Neural crest cell (in vitro differentiated cells): ENCODE results near the gene SLC1A6. TPM values are rescaled to one million over a fixed set of nuclear protein-coding genes. Genes with fewer than 3 reads are reported as not detected.
"Not testable (repeated sequence)": the region's sequence is repeated elsewhere in the genome, so short reads cannot be mapped to it uniquely, and the experiment has no call there.

Experiments
- DNase-seq: peaks from one replicate; pipeline ENCODE4 v3.0.0; 2021; ENCODE audit warnings: low read depth, mixed read lengths, low spot score
- H3K27ac Mint-ChIP-seq: one replicate; pipeline ENCODE4 v1.8.0; 2021; ENCODE audit warnings: mild to moderate bottlenecking, mixed read lengths; ENCODE audit not compliant: unreplicated experiment
- H3K27me3 Mint-ChIP-seq: 2 replicates; pipeline ENCODE4 v1.8.0; 2021; ENCODE audit warnings: low read depth, mild to moderate bottlenecking, mixed read lengths
- H3K36me3 Mint-ChIP-seq: 2 replicates; pipeline ENCODE4 v1.8.0; 2021; ENCODE audit warnings: low read depth, mild to moderate bottlenecking, mixed read lengths
- H3K4me1 Mint-ChIP-seq: 2 replicates; pipeline ENCODE4 v1.8.0; 2021; ENCODE audit warnings: mixed read lengths
- H3K4me3 Mint-ChIP-seq: one replicate; pipeline ENCODE4 v1.8.0; 2021; ENCODE audit warnings: mild to moderate bottlenecking, mixed read lengths
- H3K9me3 Mint-ChIP-seq: 2 replicates; pipeline ENCODE4 v1.8.0; 2021; ENCODE audit warnings: mixed read lengths
- total RNA-seq: library from RNA; stranded (reverse); gene quantifications from 2 replicates; pipeline ENCODE4 v1.2.1, GENCODE V29; 2021
- TF ChIP-seq, protein P1 (sequence below): fragments of 200-600 bp; sonication (generic); conservative IDR thresholded peaks from 2 replicates; pipeline ENCODE4 v1.5.0; 2021; ENCODE audit warnings: antibody characterized with exemption, mild to moderate bottlenecking

SLC1A6 gene
- total RNA-seq, 1 donor from 2014 or later: 8.2 TPM

DNA sequence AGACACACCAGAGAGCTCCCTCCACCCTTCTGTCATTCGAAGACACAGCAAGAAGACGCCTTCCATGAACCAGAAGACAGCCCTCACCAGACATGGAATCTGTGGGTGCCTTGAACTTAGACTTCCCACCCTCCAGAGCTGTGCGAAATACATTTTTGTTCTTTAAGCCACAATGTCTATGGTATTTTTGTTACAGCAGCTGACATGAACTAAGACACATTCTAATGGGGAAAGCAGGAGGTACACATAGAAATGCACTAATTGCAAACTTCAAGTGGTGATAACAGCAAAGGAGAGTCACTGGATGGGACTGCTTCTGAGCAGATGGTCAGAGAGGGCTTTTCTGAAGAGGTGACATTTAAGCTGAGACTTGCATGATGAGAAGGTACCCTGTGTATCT, 22.2 kb downstream of the SLC1A6 start:
- DNase-seq: no peak
- H3K27me3 Mint-ChIP-seq: peaks cover 5% of the 10 kb centered on the region
- H3K36me3 Mint-ChIP-seq: peaks cover 13% of the 10 kb centered on the region
- TF ChIP-seq, protein P1, sequence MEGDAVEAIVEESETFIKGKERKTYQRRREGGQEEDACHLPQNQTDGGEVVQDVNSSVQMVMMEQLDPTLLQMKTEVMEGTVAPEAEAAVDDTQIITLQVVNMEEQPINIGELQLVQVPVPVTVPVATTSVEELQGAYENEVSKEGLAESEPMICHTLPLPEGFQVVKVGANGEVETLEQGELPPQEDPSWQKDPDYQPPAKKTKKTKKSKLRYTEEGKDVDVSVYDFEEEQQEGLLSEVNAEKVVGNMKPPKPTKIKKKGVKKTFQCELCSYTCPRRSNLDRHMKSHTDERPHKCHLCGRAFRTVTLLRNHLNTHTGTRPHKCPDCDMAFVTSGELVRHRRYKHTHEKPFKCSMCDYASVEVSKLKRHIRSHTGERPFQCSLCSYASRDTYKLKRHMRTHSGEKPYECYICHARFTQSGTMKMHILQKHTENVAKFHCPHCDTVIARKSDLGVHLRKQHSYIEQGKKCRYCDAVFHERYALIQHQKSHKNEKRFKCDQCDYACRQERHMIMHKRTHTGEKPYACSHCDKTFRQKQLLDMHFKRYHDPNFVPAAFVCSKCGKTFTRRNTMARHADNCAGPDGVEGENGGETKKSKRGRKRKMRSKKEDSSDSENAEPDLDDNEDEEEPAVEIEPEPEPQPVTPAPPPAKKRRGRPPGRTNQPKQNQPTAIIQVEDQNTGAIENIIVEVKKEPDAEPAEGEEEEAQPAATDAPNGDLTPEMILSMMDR: no peak
- no peak overlapping the region for H3K27ac Mint-ChIP-seq
- H3K4me1 Mint-ChIP-seq: no peaks in the 10 kb centered on the region
- H3K4me3 Mint-ChIP-seq: no peak overlapping the region
- H3K9me3 Mint-ChIP-seq: peaks cover 15% of the 10 kb centered on the region

DNA sequence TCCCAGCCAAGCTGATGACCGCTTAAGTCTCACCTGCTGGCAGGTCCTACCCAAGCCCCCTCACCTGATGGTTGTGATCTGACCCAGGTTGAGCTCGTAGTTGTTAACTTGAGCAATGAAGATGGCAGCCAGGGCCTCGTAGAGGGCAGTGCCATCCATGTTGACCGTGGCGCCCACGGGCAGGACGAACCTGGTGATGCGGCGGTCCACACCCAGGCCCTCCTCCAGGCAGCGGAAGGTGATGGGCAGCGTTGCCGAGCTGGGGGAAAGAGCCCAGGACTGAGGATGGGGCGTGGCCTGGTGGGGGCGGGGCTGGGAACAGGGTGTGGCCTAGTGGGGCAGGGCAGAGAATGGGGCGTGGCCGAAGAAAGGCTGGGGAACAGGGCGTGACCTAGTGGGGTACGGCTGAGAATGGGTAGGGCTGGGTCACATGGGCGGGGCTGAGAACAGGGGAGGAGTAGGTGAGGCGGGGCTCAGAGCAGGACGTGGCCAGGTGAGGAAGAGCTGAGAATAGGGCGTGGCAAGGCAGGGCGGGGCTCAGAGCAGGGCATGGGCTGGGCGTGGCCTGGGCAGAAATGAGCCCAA, 25.5 kb downstream of the SLC1A6 start:
- peaks cover 4% of the 10 kb centered on the region for H3K36me3 Mint-ChIP-seq
- H3K27ac Mint-ChIP-seq: no peak overlapping the region
- no peaks in the 10 kb centered on the region for H3K4me1 Mint-ChIP-seq
- peaks cover 8% of the 10 kb centered on the region for H3K27me3 Mint-ChIP-seq
- no peak for DNase-seq
- no peak overlapping the region for H3K4me3 Mint-ChIP-seq
- TF ChIP-seq, protein P1: no peak
- peaks cover 8% of the 10 kb centered on the region for H3K9me3 Mint-ChIP-seq

DNA sequence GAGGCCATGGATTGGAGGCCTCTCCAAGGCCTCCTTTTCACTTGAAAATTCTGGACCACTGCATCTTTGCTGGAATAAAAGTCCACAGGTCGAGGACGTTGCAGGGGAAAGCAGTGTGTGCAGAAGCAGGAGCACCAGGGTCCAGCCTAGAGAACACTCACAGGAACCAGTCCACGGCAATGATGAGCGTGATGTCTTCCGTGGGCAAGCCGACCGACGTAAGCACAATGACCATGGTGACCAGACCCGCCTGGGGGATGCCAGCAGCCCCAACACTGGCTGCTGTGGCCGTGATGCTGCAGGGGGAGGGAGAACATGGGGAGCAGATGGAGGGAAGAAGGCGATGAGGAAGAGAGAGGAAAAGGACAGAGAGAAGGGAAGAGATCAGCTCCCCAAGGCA, 26.9 kb downstream of the SLC1A6 start:
- Mint-ChIP-seq H3K27me3 (peaks cover 8% of the 10 kb centered on the region), H3K9me3 (peaks cover 8% of the 10 kb centered on the region), H3K27ac (no peak overlapping the region), H3K4me3 (no peak overlapping the region), H3K4me1 (no peaks in the 10 kb centered on the region), H3K36me3 (peaks cover 4% of the 10 kb centered on the region)
- TF ChIP-seq, protein P1: no peak
- DNase-seq: no peak

DNA sequence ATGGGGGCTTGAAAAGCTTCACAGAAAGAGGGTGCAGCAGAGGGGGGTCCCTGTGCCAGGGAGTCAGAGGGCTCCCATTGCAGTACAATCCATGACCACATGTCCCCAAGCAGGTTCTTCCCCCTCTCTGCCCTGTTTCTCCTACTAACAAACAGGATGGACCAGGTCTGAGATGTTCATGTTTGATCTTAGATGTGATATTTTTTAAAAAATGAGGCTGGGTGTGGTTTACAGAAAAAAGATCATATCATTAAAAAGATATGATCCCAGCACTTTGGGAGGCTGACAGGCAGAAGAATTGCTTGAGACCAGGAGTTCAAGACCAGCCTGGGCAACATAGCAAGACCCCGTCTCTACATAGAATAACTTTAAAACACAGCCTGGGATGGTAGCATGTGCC, 29.2 kb downstream of the SLC1A6 start:
- TF ChIP-seq, protein P1: no peak
- no peak overlapping the region for H3K27ac Mint-ChIP-seq
- DNase-seq: no peak
- no peaks in the 10 kb centered on the region for H3K4me1 Mint-ChIP-seq
- peaks cover 12% of the 10 kb centered on the region for H3K27me3 Mint-ChIP-seq
- H3K4me3 Mint-ChIP-seq: no peak overlapping the region
- peaks cover 2% of the 10 kb centered on the region for H3K9me3 Mint-ChIP-seq
- H3K36me3 Mint-ChIP-seq: no peaks in the 10 kb centered on the region

GRCh38 chr19:14949876-14950275, 29.8 kb downstream of the SLC1A6 start:
- Mint-ChIP-seq H3K4me3 (no peak overlapping the region), H3K36me3 (no peaks in the 10 kb centered on the region), H3K9me3 (peaks cover under 1% of the 10 kb centered on the region), H3K27ac (no peak overlapping the region), H3K4me1 (no peaks in the 10 kb centered on the region), H3K27me3 (peaks cover 12% of the 10 kb centered on the region)
- DNase-seq: no peak
- TF ChIP-seq, protein P1: no peak

GRCh38 chr19:14949413-14949812, 30.3 kb downstream of the SLC1A6 start:
- not testable (repeated sequence) for DNase-seq, H3K4me3 Mint-ChIP-seq, H3K9me3 Mint-ChIP-seq, H3K4me1 Mint-ChIP-seq, H3K36me3 Mint-ChIP-seq, H3K27ac Mint-ChIP-seq
- H3K27me3 Mint-ChIP-seq: peaks cover 16% of the 10 kb centered on the region
